ENCODE results near the gene ZSWIM5.

Gene ZSWIM5

GRCh38 chr1:45010855-45011811 lies 195.3 kb downstream of the ZSWIM5 start, which contains the start of gene HECTD3:
Gene HECTD3 (minus strand): TSS chr1:45011324. CDS start chr1:45011257, 67 bp downstream.
- TF ChIP-seq, protein P1, sequence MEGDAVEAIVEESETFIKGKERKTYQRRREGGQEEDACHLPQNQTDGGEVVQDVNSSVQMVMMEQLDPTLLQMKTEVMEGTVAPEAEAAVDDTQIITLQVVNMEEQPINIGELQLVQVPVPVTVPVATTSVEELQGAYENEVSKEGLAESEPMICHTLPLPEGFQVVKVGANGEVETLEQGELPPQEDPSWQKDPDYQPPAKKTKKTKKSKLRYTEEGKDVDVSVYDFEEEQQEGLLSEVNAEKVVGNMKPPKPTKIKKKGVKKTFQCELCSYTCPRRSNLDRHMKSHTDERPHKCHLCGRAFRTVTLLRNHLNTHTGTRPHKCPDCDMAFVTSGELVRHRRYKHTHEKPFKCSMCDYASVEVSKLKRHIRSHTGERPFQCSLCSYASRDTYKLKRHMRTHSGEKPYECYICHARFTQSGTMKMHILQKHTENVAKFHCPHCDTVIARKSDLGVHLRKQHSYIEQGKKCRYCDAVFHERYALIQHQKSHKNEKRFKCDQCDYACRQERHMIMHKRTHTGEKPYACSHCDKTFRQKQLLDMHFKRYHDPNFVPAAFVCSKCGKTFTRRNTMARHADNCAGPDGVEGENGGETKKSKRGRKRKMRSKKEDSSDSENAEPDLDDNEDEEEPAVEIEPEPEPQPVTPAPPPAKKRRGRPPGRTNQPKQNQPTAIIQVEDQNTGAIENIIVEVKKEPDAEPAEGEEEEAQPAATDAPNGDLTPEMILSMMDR (IDR thresholded peaks at IDR 0.05; ENCODE audit: low read depth, low read length), result no peak
- H3K4me3 ChIP-seq (ENCODE audit: low read depth, low read length), result peak within 1 kb of the TSS; percentile 88
- DNase-seq (ENCODE audit: low read depth, low spot score), result peak; percentile 77
- in situ Hi-C loops (cut with HindIII; ENCODE audit: low sequenced_read_pairs), result no loop called here

- in situ Hi-C loops (cut with HindIII; ENCODE audit: low sequenced_read_pairs), result no loop called here
- no peak for DNase-seq (ENCODE audit: low read depth, low spot score)
- TF ChIP-seq, protein P1 (IDR thresholded peaks at IDR 0.05; ENCODE audit: low read depth, low read length), result no peak
Measured at GRCh38 chr1:45009956-45010854, 196.2 kb downstream of the ZSWIM5 start.

DNA sequence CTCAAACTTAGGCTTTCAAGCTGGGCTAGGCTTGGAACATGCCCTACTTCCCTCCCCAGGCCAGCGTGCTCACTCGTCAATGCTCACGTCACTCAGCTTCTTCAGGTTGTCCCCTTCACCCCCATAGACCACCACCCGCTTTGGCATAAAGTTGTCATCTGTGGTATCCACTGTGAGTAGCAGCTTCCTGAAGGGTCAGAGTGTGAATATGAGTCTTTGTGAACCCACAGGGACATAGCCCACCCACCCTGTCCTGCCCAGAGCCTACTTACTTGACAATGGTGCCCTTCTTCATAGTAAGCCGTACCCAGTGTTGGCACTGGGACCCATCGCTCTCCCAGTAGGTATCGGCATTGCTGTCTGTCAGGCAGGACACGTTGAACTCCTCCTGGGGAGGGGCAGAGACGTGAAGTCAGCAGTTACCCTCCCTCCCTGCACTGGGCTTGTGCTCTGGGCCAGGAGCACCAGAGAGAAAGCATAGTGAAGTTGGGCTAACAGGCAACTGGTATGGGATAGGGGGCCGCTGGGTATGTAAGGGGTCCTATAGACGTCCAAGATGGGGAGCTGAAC lies 197.0 kb downstream of the ZSWIM5 start:
- no peak overlapping the region for H3K4me3 ChIP-seq (ENCODE audit: low read depth, low read length)
- TF ChIP-seq, protein P1 (IDR thresholded peaks at IDR 0.05; ENCODE audit: low read depth, low read length), result no peak
- DNase-seq (ENCODE audit: low read depth, low spot score), result no peak
- in situ Hi-C loops (cut with HindIII; ENCODE audit: low sequenced_read_pairs), result no loop called here

More at GRCh38 chr1:45009956-45010854, 196.2 kb downstream of the ZSWIM5 start:
- H3K4me3 ChIP-seq (ENCODE audit: low read depth, low read length), result peak overlapping the region; percentile 88

DNA sequence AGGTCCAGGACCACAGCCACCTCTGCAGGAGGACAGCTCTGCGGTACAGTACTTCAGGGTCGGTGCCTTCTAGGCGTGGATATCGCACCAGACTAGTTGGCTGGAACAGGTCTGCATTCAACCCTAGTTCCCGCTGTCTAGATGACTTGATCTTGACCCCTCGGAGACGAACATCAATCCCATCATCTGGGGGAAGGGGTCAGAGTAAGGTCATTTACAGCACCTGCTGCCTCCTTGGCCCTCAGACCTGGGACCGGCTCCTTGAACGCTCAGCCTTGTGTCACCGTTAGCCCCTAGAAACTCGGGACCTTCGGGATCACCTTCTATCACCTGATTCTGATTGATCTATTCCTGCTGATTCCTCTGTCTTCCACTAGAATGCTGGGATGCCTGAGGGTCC lies 197.9 kb downstream of the ZSWIM5 start:
- no peak for DNase-seq (ENCODE audit: low read depth, low spot score)
- in situ Hi-C loops (cut with HindIII; ENCODE audit: low sequenced_read_pairs), result no loop called here
- no peak overlapping the region for H3K4me3 ChIP-seq (ENCODE audit: low read depth, low read length)
- TF ChIP-seq, protein P1 (IDR thresholded peaks at IDR 0.05; ENCODE audit: low read depth, low read length), result no peak

DNA sequence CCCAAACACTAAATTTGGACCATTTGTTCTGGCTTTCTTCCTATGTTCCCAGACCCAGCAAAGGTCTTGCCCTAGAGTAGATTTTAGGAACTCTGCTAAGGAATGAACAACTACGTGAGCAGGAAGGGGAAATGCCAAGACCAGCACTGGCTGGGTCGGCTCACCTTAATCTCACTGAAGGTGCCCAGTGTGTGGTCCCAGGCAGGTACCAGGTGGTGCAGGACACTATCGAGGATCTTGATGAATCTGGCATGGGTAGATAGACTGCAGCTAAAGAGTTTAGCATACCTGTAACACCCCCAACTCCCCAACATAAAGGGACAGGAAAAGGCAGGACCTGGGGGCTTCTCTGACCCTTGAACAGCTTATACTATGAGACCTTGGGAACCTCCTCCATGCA lies 198.3 kb downstream of the ZSWIM5 start:
- TF ChIP-seq, protein P1 (IDR thresholded peaks at IDR 0.05; ENCODE audit: low read depth, low read length), result no peak
- no peak overlapping the region for H3K4me3 ChIP-seq (ENCODE audit: low read depth, low read length)
- in situ Hi-C loops (cut with HindIII; ENCODE audit: low sequenced_read_pairs), result no loop called here
- no peak for DNase-seq (ENCODE audit: low read depth, low spot score)

DNA sequence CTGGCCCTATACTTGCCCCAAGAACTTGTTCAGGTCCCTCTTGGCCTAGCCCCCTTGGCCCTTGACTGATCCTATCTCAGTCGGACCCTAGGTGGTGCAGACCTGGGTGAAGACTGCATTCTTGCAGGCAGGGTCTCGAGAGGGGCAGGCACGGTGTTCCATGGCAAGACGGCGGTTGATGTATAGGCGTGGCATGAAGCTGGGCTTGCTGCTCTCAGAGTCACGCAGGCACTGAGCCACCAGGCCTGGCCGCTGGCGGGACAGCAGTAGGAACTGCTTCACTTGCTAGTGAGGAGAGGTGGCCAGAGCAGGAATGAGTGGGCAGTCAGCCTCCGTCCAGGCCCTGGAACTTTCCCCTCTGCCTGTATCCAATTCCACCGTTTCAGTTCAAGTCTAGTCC lies 199.1 kb downstream of the ZSWIM5 start:
- no peak for DNase-seq (ENCODE audit: low read depth, low spot score)
- no peak overlapping the region for H3K4me3 ChIP-seq (ENCODE audit: low read depth, low read length)
- in situ Hi-C loops (cut with HindIII; ENCODE audit: low sequenced_read_pairs), result no loop called here
- TF ChIP-seq, protein P1 (IDR thresholded peaks at IDR 0.05; ENCODE audit: low read depth, low read length), result no peak

Measured in astrocyte of the spinal cord (primary cell).